ENCODE results near the gene RAB36. TPM values are rescaled to one million over a fixed set of nuclear protein-coding genes. Genes with fewer than 3 reads are reported as not detected.

Gene RAB36
- polyA plus RNA-seq, 1 donor (not counting 4 experiments of a cell fraction or from before 2014, with no cell fraction given): 1.9 TPM

GRCh38 chr22:23152238-23153114 lies 7.2 kb downstream of the RAB36 start:
- TF ChIP-seq CTCF (optimal IDR thresholded peaks at IDR 0.05 in 1 of 3, IDR thresholded peaks at IDR 0.05 in 1 of 3, conservative IDR thresholded peaks at IDR 0.05 in 1 of 3; ENCODE audit: extremely low read depth in 1 of 3, insufficient read depth in 2 of 3, low read length in 3 of 3): no peak
- TF ChIP-seq EZH2 (IDR thresholded peaks at IDR 0.05; ENCODE audit: low read length): no peak
- dilution Hi-C loops (cut with MboI; ENCODE audit: extremely low pct_ligation_motif_present, low sequenced_read_pairs): no loop called here
- H3K79me2 ChIP-seq (ENCODE audit: control insufficient read depth, insufficient read depth, low read length): no peaks in the 10 kb centered on the region
- H2AFZ ChIP-seq (ENCODE audit: control insufficient read depth, low read length): no peak overlapping the region
- DNase-seq (ENCODE audit: low read depth, low spot score) (no peak), FAIRE-seq (no peak)
- H3K9me3 ChIP-seq (ENCODE audit: control insufficient read depth, low read depth, low read length): no peaks in the 10 kb centered on the region
- no peak overlapping the region for H3K4me3 ChIP-seq (ENCODE audit: control insufficient read depth in 2 of 3, extremely low read depth in 1 of 3, insufficient read depth in 2 of 3, low read depth in 1 of 3, low read length in 3 of 3)
- H4K20me1 ChIP-seq (ENCODE audit: control insufficient read depth, extremely low read depth, insufficient read depth, low read length): peaks cover 3% of the 10 kb centered on the region
- H3K27me3 ChIP-seq (ENCODE audit: control insufficient read depth, extremely low read depth, insufficient read depth, low read length): no peaks in the 10 kb centered on the region
- H3K4me2 ChIP-seq (ENCODE audit: control insufficient read depth, extremely low read depth, insufficient read depth, low read depth, low read length): no peak overlapping the region
- peaks cover 0 to 1% of the 10 kb centered on the region in 2 experiments for H3K36me3 ChIP-seq (ENCODE audit: control insufficient read depth in 2 of 2, extremely low read depth in 1 of 2, insufficient read depth in 2 of 2, low read length in 2 of 2)
- no peak overlapping the region for H3K9ac ChIP-seq (ENCODE audit: control insufficient read depth, extremely low read depth, insufficient read depth, low read length)
- H3K4me1 ChIP-seq (ENCODE audit: control insufficient read depth, extremely low read depth, insufficient read depth, low read length): peaks cover 18% of the 10 kb centered on the region
- no peaks in the 10 kb centered on the region for H3K9me1 ChIP-seq (ENCODE audit: control insufficient read depth, extremely low read depth, insufficient read depth, low read length)
- H3K27ac ChIP-seq (ENCODE audit: control insufficient read depth, insufficient read depth, low read length): no peak overlapping the region

DNA sequence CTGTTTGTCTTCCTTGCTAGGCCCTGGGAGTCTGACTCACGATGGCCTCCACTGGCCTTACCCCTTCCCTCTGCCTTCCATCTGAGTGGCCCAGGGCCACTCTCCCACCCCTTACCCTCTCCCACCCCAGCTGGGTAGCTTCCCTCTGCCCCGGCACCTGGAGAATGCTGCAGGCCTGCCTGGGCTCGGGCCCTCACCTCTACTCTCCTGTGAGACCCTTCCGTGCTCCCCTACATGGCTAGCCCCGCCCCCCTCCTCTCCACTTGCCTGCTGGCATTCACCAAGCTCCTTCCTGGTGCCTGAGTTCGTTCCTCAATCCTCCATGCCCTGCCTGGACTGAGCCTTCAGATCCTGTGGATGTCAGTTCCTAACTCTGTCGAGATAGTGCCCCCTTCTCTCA lies 8.7 kb downstream of the RAB36 start:
- H3K36me3 ChIP-seq (ENCODE audit: control insufficient read depth in 2 of 2, extremely low read depth in 1 of 2, insufficient read depth in 2 of 2, low read length in 2 of 2): peaks cover 0 to 1% of the 10 kb centered on the region in 2 experiments
- H3K4me3 ChIP-seq (ENCODE audit: control insufficient read depth in 2 of 3, extremely low read depth in 1 of 3, insufficient read depth in 2 of 3, low read depth in 1 of 3, low read length in 3 of 3): no peak overlapping the region
- H3K27ac ChIP-seq (ENCODE audit: control insufficient read depth, insufficient read depth, low read length): no peak overlapping the region
- no peaks in the 10 kb centered on the region for H3K9me1 ChIP-seq (ENCODE audit: control insufficient read depth, extremely low read depth, insufficient read depth, low read length)
- no peak for FAIRE-seq
- H3K79me2 ChIP-seq (ENCODE audit: control insufficient read depth, insufficient read depth, low read length): no peaks in the 10 kb centered on the region
- peaks cover 12% of the 10 kb centered on the region for H3K4me1 ChIP-seq (ENCODE audit: control insufficient read depth, extremely low read depth, insufficient read depth, low read length)
- no peaks in the 10 kb centered on the region for H4K20me1 ChIP-seq (ENCODE audit: control insufficient read depth, extremely low read depth, insufficient read depth, low read length)
- H3K9me3 ChIP-seq (ENCODE audit: control insufficient read depth, low read depth, low read length): no peaks in the 10 kb centered on the region
- dilution Hi-C loops (cut with MboI; ENCODE audit: extremely low pct_ligation_motif_present, low sequenced_read_pairs): no loop called here
- H2AFZ ChIP-seq (ENCODE audit: control insufficient read depth, low read length): no peak overlapping the region
- no peaks in the 10 kb centered on the region for H3K27me3 ChIP-seq (ENCODE audit: control insufficient read depth, extremely low read depth, insufficient read depth, low read length)
- DNase-seq (ENCODE audit: low read depth, low spot score): no peak
- TF ChIP-seq EZH2 (IDR thresholded peaks at IDR 0.05; ENCODE audit: low read length) (no peak), CTCF (optimal IDR thresholded peaks at IDR 0.05 in 1 of 3, IDR thresholded peaks at IDR 0.05 in 1 of 3, conservative IDR thresholded peaks at IDR 0.05 in 1 of 3; ENCODE audit: extremely low read depth in 1 of 3, insufficient read depth in 2 of 3, low read length in 3 of 3) (no peak)
- H3K4me2 ChIP-seq (ENCODE audit: control insufficient read depth, extremely low read depth, insufficient read depth, low read depth, low read length): no peak overlapping the region
- no peak overlapping the region for H3K9ac ChIP-seq (ENCODE audit: control insufficient read depth, extremely low read depth, insufficient read depth, low read length)

All from keratinocyte (primary cell).